K562 (cell line): Measurements from ENCODE around the gene EGR1. TPM values are rescaled to one million over a fixed set of nuclear protein-coding genes. Genes with fewer than 3 reads are reported as not detected.

Experiments used
- ATF7 ChIP-seq: fragments of 450-650 bp; IDR thresholded peaks from 2 replicates; pipeline ENCODE4 v1.7.1; 2014; ENCODE audit warnings: mild to moderate bottlenecking, moderate library complexity
- CBFA2T3 ChIP-seq: fragments of 450-650 bp; IDR thresholded peaks from 2 replicates; pipeline ENCODE4 v1.6.1; 2017
- CEBPB ChIP-seq: fragments of 450-650 bp; IDR thresholded peaks from 2 replicates; pipeline ENCODE4 v1.6.1; 2016; ENCODE audit warnings: missing genetic modification characterization, missing compliant biosample characterization
- CREB1 ChIP-seq, 2 experiments: sonication (generic) in 1 of 2; formaldehyde crosslinking in 1 of 2; IDR thresholded peaks; 2 replicates each; pipeline versions ENCODE4 v1.6.1 to v1.8.0; 2012 to 2022; ENCODE audit warnings: inconsistent platforms in 1 of 2, mild to moderate bottlenecking in 1 of 2, missing genetic modification reagents in 1 of 2, moderate library complexity in 1 of 2
- FOXK1 ChIP-seq: sonication (generic); formaldehyde crosslinking; IDR thresholded peaks from 2 replicates; pipeline ENCODE4 v1.8.0; 2022; ENCODE audit warnings: missing genetic modification reagents, mild to moderate bottlenecking, borderline replicate concordance
- HDAC1 ChIP-seq, 2 experiments: fragments of 450-650 bp; IDR thresholded peaks; 2 replicates each; pipeline ENCODE4 v1.6.1; 2016 to 2017; ENCODE audit warnings: inconsistent platforms in 1 of 2, mild to moderate bottlenecking in 1 of 2, moderate library complexity in 1 of 2
- HDAC2 ChIP-seq: fragments of 450-650 bp; IDR thresholded peaks from 2 replicates; pipeline ENCODE4 v1.6.1; 2016; ENCODE audit warnings: mild to moderate bottlenecking
- HDAC6 ChIP-seq: IDR thresholded peaks from 2 replicates; pipeline ENCODE4 v1.6.1; 2012; ENCODE audit warnings: low read depth, mild to moderate bottlenecking, control low read depth, inconsistent platforms, low read length, moderate library complexity
- NFATC3 ChIP-seq: fragments of 450-650 bp; IDR thresholded peaks from 2 replicates; pipeline ENCODE4 v1.6.1; 2017; ENCODE audit warnings: mild to moderate bottlenecking
- NFIX ChIP-seq: fragments of 250-450 bp; sonication (Bioruptor Pico); IDR thresholded peaks from 2 replicates; pipeline ENCODE4 v1.4.0; 2020; ENCODE audit warnings: low read depth, mild to moderate bottlenecking, moderate library complexity
- PHB2 ChIP-seq: fragments of 450-650 bp; IDR thresholded peaks from 2 replicates; pipeline ENCODE4 v1.6.1; 2017; ENCODE audit warnings: low read depth
- RAD21 ChIP-seq, 2 experiments: fragments of 250-450 bp in 1 of 2; fragments of 450-650 bp in 1 of 2; sonication (Bioruptor Pico) in 1 of 2; formaldehyde crosslinking in 1 of 2; IDR thresholded peaks in 1 of 2; conservative IDR thresholded peaks in 1 of 2; 2 replicates each; pipeline versions ENCODE4 v1.4.0 to v1.8.0; 2020 to 2022; ENCODE audit warnings: mild to moderate bottlenecking in 2 of 2, moderate library complexity in 1 of 2
- RFX1 ChIP-seq: fragments of 450-650 bp; IDR thresholded peaks from 2 replicates; pipeline ENCODE4 v1.6.1; 2016; ENCODE audit warnings: mild to moderate bottlenecking, moderate library complexity
- SMAD4 ChIP-seq: fragments of 250-450 bp; sonication (Bioruptor Pico); conservative IDR thresholded peaks from 2 replicates; pipeline ENCODE4 v1.8.0; 2021; ENCODE audit warnings: inconsistent platforms, mild to moderate bottlenecking, moderate library complexity
- SP1 ChIP-seq: sonication (generic); formaldehyde crosslinking; IDR thresholded peaks from 2 replicates; pipeline ENCODE4 v1.8.1; 2022; ENCODE audit warnings: mild to moderate bottlenecking, missing genetic modification reagents
- ZNF134 ChIP-seq: fragments of 250-450 bp; sonication (Bioruptor Pico); conservative IDR thresholded peaks from 2 replicates; pipeline ENCODE4 v1.4.0; 2020
- polyA plus RNA-seq, 8 experiments: library from polyadenylated mRNA; depleted of rRNA in 4 of 8; stranded (reverse) in 5 of 8; unstranded in 3 of 8; fragments of >200 nt; fragmentation: Nextera tagmentation in 2 of 8; fragmentation: Illumina TruSeq in 1 of 8; extraction: Ambion mirVana in 2 of 8; extraction: Trizol in 1 of 8; gene quantifications; 2 replicates each; pipeline versions ENCODE4 v1.2.1 to v1.2.3, GENCODE V29; 2011 to 2014; ENCODE audit warnings: inconsistent platforms in 1 of 8, missing spikeins in 1 of 8
- total RNA-seq, 7 experiments: library from RNA; depleted of rRNA in 6 of 7; stranded (reverse); fragments of >200 nt in 6 of 7; fragmentation: Illumina TruSeq in 2 of 7; extraction: Trizol in 2 of 7; gene quantifications; 2 replicates each; pipeline versions ENCODE4 v1.2.1 to v1.2.3, GENCODE V29; 2011 to 2021; ENCODE audit warnings: low replicate concordance in 1 of 7
- TF ChIP-seq, protein P1 (sequence below): fragments of 450-650 bp; formaldehyde crosslinking; IDR thresholded peaks from 2 replicates; pipeline ENCODE4 v1.4.0; 2020; ENCODE audit warnings: mild to moderate bottlenecking, mixed read lengths
- TF ChIP-seq, protein P2 (sequence below), 2 experiments: IDR thresholded peaks in 1 of 2; conservative IDR thresholded peaks in 1 of 2; 2 replicates each; pipeline ENCODE4 v1.6.1; 2016; ENCODE audit warnings: low read depth in 2 of 2, mild to moderate bottlenecking in 1 of 2, missing compliant biosample characterization in 1 of 2, missing genetic modification characterization in 1 of 2, moderate library complexity in 1 of 2
- TF ChIP-seq, protein P3 (sequence below): fragments of 450-650 bp; IDR thresholded peaks from 2 replicates; pipeline ENCODE4 v1.6.1; 2016
- TF ChIP-seq, protein P4 (sequence below): fragments of 450-650 bp; IDR thresholded peaks from 2 replicates; pipeline ENCODE4 v1.6.1; 2016; ENCODE audit warnings: low read depth, mild to moderate bottlenecking, moderate library complexity
- TF ChIP-seq, protein P5 (sequence below): fragments of 450-650 bp; formaldehyde crosslinking; IDR thresholded peaks from 2 replicates; pipeline ENCODE4 v1.4.0; 2020; ENCODE audit warnings: mild to moderate bottlenecking, moderate library complexity

Gene EGR1
- total and polyA plus RNA-seq, 9 of the 15 experiments (the other 6 are each of a cell fraction or from before 2014, with no cell fraction given) = 1.3 to 132 (median 21.5) TPM

DNA sequence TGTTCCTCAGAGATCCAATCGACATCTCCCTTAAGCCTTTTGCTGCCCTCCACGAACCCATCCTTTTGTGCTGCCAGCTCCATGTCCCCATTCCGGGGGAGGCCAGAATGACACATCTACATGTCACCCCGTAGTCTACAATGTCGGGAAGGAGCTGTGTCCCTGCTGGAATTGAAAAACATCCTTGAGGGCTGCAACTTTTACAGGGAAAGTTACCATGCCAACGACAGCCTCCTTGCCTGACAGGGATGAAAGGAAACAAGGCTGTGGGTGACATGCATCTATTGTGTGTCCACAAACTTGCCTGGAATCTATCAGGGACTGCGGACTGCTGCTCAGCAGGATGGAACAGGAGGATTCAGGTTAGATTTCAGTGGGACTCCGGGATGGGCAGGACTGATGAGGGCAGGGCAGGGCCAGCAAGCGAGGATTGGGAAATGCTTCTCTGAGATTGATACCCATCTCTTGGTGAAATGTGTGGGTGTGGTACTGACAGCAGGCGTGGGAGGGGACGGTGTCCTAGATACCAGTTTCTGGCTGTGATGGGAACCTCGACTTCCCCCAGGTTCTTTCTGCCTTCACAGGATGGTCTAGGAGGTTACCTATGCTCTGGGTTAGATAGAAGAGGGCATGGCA lies 25.5 kb downstream of the EGR1 start (continued):
- TF ChIP-seq SMAD4 (CRISPR knock-in tag) (no peak), CEBPB (tag) (peak; percentile 90), ZNF134 (CRISPR knock-in tag) (no peak), PHB2 (no peak), SP1 (CRISPR knock-in tag) (peak; percentile 8; the same call in 1 of the 2 replicates), RFX1 (peak; percentile 65), NFATC3 (no peak), ATF7 (no peak), NFIX (CRISPR knock-in tag) (no peak), CREB1 (IDR thresholded peaks at IDR 0.05) (no peak), CREB1 (CRISPR knock-in tag; IDR thresholded peaks at IDR 0.05) (0 out of 2 replicates have a peak, but pooled peaks have one; percentile 25), CBFA2T3 (peak; percentile 34; the same call in 1 of the 2 replicates), FOXK1 (no peak), HDAC1 (IDR thresholded peaks at IDR 0.05) (peak in 1 of 2 experiments; percentile 49; a peak in 1 of 4 replicates), HDAC2 (0 out of 2 replicates have a peak, but pooled peaks have one; percentile 32), HDAC6 (no peak), RAD21 (CRISPR knock-in tag; conservative IDR thresholded peaks at IDR 0.05 in 1 of 2, IDR thresholded peaks at IDR 0.05 in 1 of 2) (no peak)
- TF ChIP-seq, protein P1, sequence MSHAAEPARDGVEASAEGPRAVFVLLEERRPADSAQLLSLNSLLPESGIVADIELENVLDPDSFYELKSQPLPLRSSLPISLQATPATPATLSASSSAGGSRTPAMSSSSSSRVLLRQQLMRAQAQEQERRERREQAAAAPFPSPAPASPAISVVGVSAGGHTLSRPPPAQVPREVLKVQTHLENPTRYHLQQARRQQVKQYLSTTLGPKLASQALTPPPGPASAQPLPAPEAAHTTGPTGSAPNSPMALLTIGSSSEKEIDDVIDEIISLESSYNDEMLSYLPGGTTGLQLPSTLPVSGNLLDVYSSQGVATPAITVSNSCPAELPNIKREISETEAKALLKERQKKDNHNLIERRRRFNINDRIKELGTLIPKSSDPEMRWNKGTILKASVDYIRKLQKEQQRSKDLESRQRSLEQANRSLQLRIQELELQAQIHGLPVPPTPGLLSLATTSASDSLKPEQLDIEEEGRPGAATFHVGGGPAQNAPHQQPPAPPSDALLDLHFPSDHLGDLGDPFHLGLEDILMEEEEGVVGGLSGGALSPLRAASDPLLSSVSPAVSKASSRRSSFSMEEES (CRISPR knock-in tag) = no peak
- TF ChIP-seq, protein P2, sequence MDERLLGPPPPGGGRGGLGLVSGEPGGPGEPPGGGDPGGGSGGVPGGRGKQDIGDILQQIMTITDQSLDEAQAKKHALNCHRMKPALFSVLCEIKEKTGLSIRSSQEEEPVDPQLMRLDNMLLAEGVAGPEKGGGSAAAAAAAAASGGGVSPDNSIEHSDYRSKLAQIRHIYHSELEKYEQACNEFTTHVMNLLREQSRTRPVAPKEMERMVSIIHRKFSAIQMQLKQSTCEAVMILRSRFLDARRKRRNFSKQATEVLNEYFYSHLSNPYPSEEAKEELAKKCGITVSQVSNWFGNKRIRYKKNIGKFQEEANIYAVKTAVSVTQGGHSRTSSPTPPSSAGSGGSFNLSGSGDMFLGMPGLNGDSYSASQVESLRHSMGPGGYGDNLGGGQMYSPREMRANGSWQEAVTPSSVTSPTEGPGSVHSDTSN (CRISPR knock-in tag; IDR thresholded peaks at IDR 0.05; ENCODE audit: low read depth) = no peak
- TF ChIP-seq, protein P2 (tag; conservative IDR thresholded peaks at IDR 0.05; ENCODE audit: low read depth) = 0 out of 2 replicates have a peak, but pooled peaks have one; percentile 15
- TF ChIP-seq, protein P3, sequence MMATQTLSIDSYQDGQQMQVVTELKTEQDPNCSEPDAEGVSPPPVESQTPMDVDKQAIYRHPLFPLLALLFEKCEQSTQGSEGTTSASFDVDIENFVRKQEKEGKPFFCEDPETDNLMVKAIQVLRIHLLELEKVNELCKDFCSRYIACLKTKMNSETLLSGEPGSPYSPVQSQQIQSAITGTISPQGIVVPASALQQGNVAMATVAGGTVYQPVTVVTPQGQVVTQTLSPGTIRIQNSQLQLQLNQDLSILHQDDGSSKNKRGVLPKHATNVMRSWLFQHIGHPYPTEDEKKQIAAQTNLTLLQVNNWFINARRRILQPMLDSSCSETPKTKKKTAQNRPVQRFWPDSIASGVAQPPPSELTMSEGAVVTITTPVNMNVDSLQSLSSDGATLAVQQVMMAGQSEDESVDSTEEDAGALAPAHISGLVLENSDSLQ = peak; percentile 55
- TF ChIP-seq, protein P4, sequence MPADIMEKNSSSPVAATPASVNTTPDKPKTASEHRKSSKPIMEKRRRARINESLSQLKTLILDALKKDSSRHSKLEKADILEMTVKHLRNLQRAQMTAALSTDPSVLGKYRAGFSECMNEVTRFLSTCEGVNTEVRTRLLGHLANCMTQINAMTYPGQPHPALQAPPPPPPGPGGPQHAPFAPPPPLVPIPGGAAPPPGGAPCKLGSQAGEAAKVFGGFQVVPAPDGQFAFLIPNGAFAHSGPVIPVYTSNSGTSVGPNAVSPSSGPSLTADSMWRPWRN = 0 out of 2 replicates have a peak, but pooled peaks have one; percentile 17
- TF ChIP-seq, protein P5, sequence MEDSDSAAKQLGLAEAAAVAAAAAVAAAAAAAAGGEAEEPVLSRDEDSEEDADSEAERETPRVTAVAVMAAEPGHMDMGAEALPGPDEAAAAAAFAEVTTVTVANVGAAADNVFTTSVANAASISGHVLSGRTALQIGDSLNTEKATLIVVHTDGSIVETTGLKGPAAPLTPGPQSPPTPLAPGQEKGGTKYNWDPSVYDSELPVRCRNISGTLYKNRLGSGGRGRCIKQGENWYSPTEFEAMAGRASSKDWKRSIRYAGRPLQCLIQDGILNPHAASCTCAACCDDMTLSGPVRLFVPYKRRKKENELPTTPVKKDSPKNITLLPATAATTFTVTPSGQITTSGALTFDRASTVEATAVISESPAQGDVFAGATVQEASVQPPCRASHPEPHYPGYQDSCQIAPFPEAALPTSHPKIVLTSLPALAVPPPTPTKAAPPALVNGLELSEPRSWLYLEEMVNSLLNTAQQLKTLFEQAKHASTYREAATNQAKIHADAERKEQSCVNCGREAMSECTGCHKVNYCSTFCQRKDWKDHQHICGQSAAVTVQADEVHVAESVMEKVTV (CRISPR knock-in tag) = no peak
